NK-92 treated with Interleukin-12 subunit alpha and Interleukin-12 subunit beta, amount 100 ng/mL, for 24 hours (cell line): ENCODE data around the gene ABI2.
"Not testable (repeated sequence)": the region's sequence is repeated elsewhere in the genome, so short reads cannot be mapped to it uniquely, and the experiment has no call there.

Experiments
- DNase-seq: peaks from one replicate; lab custom pipeline; 2025; lab: John Stamatoyannopoulos, UW

The ABI2 gene

DNA sequence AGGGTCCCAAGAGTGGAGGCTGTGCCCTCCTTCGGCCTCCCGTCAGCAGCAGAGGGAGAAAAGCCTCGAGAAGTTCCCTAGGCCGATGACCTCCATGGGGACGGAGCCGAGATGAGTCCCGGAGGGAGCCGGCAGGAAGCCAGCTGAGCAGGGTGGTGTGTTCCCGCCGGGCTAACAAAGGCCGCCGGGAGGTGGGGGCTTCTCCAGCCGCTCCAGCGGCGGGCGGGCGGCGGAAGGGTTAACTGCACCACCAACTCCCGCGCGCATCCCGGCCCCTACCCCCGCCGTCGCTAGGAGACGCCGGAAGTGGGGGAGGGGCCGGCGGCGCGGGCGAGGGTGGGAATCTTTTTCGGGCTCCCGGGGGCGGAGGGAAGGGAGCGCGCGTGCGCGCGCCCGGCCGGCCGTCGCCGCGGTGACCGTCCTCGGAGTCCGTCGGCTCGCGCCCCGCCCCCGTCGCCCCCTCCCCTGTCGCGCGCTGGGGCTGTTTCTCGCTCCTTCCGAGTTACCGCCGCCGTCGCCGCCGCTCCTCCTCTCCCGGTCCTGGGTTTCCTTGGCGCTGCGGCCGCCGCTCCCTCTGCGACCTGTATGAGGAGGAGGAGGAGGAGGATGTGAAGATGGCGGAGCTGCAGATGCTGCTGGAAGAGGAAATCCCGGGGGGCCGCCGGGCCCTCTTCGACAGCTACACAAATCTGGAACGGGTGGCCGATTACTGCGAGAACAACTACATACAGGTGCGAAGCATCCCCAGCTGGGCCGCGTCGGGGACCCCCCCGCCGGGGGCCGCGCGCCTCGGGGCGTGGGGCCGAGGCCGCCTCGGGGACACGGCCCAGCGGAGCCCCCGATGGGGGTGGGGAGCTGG, at the start of gene ABI2:
TSS of gene ABI2 (plus strand) at position 494 of the 859 bp plus-strand sequence. CDS start at position 615, 121 bp downstream.
- DNase-seq: peak; percentile 50

GRCh38 chr2:203279288-203279687, 48.9 kb upstream of the ABI2 start:
- no peak for DNase-seq

- DNase-seq: no peak
Measured at GRCh38 chr2:203280428-203281064, 47.6 kb upstream of the ABI2 start.

DNA sequence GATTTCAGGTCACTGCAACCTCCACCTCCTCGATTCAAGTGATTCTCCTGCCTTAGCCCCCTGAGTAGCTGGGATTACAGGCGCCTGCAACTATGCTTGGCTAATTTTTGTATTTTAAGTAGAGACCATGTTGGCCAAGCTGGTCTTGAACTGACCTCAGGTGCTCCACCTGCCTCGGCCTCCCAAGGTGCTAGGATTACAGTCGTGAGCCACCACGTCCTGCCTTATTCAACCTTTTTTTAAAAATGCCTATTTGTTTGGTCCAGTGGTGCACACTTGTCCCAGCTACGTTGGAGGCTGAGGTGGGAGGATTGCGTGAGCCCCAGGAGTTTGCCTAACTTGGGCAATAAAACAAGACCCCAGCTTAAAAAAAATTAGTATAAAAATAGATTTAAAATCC, 46.1 kb upstream of the ABI2 start:
- DNase-seq: no peak

DNA sequence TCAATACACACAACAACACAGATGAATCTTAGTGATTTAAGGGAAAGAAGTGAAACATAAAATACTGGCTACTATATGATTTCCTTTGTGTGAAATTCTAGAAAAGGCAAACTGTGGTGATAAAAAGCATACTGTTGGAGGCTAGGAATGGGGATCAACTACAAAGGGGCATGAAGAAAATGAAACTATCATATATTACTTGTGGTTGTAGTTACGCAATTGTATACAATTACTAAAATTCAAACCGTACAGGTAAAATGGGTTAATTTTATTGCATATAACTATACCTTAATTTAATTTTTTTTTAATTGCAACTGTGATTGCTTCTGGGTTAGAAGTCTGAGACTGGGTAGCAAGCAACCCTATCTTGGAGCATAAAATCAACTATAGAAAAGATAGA, 41.7 kb upstream of the ABI2 start:
- no peak for DNase-seq

DNA sequence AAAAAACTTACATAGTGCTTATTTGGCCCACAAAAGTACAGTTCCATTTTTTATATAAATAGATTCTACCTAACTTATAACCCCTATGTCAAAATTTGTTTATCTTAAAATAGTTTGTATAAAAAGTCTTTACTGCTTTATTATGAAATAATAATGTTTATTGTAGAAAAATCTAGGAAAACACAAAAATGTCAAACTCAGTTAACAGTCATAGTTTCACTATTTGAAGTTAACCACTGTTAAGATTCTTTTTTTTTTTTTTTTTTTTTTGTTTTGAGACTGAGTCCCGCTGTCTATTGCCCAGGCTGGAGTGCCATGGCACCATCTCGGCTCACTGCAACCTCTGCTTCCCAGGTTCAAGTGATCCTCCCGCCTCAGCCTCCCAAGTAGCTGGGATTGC, 26.5 kb upstream of the ABI2 start:
- no peak for DNase-seq

- not testable (repeated sequence) for DNase-seq
Measured at GRCh38 chr2:203302586-203302985, 25.6 kb upstream of the ABI2 start.

- no peak for DNase-seq
Measured at GRCh38 chr2:203310688-203311436, 17.3 kb upstream of the ABI2 start.

GRCh38 chr2:203326356-203326755, 1.8 kb upstream of the ABI2 start:
- DNase-seq: no peak

DNA sequence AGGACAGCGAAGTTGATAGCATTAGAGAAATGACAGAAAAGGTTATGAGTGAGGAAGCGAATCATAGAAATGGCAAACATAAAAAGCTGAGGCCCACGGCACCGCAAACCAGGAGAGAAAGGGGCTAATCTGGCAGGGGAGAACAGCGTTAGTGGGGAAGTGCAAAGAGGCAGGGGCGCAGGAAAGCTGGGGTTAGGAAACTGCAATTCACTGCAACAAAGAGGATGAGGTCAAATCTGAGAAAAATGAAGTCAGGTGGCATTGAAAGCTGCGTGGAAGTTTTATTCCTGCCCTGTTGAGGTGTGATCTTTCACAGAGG, 653 bp upstream of the ABI2 start:
- no peak for DNase-seq

DNA sequence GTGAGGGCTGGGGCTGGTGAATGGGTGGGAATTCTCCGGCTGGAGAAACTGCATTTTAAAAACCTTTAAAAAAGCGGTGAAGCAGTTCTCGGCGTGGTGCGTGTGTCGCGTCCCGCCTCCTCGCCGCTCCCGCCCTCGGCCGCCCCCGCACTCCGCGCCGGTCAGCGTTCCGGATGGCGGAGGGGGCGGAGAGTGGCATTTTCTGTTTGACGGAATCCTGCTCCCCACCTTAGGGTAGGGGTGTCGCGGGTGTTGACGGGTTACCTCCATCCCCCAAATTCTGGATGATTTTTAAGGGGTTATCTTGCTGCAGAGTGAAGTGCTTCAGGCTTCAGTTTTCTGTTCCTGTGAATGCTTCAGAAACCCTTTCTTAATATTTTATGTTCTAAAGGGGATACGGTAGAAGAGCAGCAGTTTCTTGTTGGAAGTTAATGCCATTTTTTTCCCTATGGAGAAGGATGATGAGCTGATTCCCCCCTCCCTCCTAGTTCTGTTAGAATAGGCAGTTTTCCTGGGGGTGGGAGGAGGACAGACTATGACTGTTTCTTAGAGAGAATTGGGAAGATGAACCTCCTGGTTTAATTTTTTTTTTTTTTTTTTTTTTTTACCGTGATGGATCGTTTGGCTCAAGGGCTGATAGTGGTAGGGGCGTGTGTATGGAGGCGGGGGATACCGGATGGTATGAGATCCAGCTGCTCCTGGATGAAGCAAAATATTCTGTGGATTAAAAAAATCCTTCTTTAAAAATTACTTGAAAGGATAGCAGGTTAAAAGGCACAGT, 756 bp downstream of the ABI2 start:
- DNase-seq: no peak

DNA sequence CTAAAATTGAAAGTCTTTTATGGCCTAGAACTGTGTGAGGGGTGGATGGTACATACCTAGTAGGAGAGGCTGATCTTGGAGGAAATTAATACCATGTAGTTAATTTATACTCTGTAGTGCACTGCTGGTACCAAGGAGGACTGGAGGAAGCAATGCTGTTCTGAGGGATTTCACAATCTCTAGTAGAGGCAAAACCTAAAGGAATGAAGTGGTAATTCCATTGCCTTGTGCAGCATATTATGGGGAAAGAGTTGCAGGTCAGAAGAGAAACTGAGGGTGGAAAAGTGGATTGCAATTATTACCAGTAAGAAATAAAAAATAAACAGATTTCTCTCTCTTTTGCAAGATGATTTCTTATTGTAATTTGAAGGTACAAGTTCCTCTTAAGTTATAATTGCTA, 2.2 kb downstream of the ABI2 start:
- DNase-seq: no peak

DNA sequence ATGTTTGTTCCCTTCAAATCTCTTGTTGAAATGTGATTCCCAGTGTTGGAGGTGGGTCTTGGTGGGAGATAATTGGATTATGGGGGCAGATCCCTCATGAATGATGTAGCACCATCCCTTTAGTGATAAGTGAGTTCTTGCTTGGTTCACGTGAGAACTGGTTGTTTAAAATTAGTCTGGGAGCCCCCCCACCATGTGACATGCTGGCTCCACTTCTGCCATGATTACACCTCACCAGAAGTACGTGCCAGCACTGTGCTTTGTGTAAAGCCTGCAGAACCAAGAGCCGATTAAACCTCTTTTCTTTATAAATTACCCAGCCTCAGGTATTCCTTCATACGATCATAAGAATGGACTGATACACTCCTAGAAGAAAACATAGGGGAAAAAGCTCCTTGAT, 10.1 kb downstream of the ABI2 start:
- no peak for DNase-seq

DNA sequence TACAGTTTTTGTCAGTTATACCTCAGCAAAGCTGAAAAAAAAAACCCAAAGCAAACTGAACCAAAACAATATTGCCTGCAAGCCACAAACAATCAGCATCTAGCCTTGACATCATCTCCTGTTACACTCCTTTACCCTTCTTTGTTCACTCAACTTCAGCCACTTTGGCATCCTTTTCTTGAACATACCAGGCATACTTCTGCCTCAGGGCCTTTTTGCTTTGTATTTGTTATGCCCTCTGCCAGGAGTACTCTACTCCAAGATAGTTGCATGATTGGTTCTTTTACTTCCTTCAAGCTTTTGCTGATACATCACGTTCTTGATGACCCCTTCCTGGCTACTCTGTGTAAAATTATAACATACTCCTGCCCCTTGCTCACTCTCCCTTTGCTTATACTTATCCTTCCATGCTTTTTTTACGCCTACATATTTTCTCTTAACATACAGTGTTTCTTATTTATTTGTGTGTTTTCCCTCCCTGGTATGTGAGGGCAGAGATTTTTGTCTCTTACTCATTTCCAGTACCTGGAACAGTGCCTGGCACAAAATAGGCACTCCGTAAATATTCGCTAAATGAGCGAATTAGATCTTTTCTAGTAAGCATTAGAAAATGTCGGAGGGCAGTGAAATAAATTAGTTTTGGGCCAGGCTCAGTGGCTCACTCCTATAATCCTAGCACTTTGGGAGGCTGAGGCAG, 12.7 kb downstream of the ABI2 start:
- no peak for DNase-seq

DNA sequence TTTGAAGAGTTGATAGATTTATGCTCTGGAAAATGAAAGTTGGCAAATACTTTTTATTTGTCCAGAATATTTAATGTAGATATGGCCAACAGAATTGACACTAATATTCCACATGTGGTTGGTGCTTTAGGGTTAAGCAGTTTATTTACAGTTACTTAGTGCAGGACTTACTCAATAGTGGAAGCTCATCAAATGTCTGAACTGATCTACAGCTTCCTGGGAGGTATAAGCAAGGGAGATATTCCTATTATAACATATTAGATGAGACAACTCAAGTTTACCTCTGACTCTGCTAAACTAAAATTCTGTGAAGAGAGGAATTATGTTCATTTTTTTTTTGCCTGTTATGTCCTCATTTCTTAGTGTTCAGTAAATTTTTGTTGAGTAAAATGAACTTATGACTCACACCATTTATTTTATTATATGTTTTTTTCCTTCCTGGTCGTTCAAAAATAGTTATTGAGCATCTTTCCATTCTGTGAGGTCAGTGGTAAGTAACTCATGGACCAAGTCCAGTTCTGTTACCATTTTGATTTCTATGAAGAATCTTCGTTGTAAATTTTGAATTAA, 13.6 kb downstream of the ABI2 start:
- no peak for DNase-seq

DNA sequence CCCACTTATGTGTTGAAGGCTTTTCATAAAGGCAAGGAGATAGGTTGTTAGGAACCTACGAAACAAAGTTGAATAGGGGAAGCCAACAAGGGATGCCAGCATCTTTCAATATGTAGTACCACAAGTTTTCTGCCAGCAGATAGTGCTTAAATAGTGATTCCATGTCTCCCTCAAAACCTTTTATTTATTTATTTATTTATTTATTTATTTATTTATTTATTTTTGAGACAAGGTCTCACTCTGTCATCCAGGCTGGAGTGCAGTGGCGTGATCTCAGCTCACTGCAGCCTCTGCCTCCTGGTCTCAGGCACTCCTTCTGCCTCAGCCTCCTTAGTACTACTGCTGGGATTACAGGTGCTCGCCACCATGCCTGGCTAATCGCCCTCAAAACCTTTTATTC, 14.2 kb downstream of the ABI2 start:
- DNase-seq: not testable (repeated sequence)

DNA sequence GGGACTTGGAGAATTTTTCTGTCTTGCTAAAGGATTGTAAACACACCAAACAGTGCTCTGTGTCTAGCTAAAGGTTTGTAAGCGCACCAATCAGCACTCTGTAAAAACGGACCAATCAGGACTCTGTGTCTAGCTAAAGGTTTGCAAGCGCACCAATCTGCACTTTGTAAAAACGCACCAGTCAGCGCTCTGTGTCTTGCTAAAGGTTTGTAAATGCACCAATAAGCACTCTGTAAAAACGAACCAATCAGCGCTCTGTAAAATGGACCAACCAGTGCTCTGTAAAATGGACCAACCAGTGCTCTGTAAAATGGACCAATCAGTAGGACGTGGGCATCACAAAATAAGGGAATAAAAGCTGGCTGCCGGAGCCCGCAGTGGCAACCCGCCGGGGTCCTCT, 16.5 kb downstream of the ABI2 start:
- DNase-seq: no peak

DNA sequence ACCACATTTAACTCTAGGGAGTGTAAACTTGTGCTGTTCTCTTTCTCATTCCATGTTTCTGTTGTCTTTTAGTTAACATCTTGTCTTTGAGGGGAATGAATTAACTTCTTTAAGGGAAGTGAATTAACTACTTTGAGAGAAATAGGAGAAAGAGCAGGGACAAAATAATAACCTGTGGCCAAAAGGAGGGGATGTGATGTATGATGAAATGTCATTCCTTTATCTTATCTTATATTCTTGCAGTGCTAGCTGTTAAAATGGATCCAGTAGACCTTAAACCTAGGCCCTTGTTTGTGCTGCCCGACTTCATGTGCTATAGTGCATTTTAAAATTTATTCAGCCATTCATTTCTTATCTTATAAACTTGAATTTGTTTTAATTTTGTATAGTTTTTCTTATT, 18.4 kb downstream of the ABI2 start:
- no peak for DNase-seq

DNA sequence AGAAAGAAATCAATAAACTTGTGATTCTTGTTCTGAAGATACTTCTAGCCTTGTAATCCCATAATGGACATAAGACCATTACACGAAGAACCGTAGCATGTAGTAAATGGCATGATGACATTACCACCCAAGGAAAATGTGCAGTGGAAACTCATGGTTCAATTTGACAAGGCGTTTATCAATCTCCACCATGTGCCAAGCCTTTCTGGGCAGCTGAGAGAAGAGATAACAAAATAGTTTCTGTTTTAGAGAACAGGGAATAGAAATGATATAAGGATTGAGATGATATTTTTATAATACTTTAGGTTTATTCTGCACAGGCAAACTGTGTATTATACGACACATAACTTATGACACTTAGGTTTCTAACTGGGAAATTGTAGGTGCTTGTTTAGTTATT, 19.2 kb downstream of the ABI2 start:
- DNase-seq: no peak

DNA sequence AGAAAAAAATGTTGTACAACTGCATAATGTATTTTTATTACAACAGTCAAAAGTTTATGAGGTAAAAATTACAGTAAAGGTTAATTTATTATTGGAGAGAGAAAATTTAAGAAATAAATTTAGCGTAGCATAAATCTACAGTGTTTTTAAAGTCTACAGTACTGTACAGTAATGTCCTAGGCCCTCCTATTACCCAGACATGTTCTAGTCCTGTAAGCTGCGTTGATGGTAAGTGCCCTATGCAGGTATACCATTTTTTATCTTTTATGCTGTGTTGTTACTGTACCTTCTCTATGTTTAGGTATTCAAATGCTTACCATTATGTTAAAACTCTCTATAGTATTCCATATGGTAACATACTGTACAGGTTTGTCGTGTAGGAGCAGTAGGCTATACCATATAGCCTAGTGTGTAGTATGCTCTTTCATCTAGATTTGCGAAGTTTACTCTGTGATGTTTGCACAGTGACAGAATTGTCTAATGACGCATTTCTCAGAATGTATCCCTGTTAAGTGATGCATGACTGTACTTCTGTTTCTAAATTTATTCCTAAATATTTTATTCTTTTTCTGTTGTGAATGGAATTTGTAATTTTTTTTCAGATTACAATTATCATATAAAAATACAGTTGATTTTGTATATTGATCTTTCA, 24.5 kb downstream of the ABI2 start:
- no peak for DNase-seq

- no peak for DNase-seq
Measured at GRCh38 chr2:203354966-203355365, 26.8 kb downstream of the ABI2 start.
